Neural progenitor cell (in vitro differentiated cells): ENCODE measurements around the gene KLHL35. TPM values are rescaled to one million over a fixed set of nuclear protein-coding genes. Genes with fewer than 3 reads are reported as not detected.

ENCODE experiments used
- DNase-seq: peaks from one replicate; pipeline ENCODE4 v3.0.0-alpha.2; 2016; ENCODE audit warnings: low spot score
- H2AFZ ChIP-seq: fragments of 200-600 bp; sonication (generic); replicated peaks from 2 replicates; pipeline ENCODE4 v1.6.1; 2016; ENCODE audit warnings: antibody characterized with exemption
- H3F3A ChIP-seq: fragments of 200-600 bp; sonication (generic); 2 replicates; pipeline ENCODE4 v1.6.1; 2016; ENCODE audit warnings: antibody characterized with exemption, low read depth
- H3K27ac ChIP-seq: fragments of 200-600 bp; sonication (generic); 2 replicates; pipeline ENCODE4 v1.5.1; 2016; ENCODE audit warnings: mild to moderate bottlenecking
- H3K27me3 ChIP-seq: fragments of 200-600 bp; sonication (generic); 2 replicates; pipeline ENCODE4 v1.6.1; 2016; ENCODE audit warnings: mild to moderate bottlenecking, moderate library complexity
- H3K36me3 ChIP-seq: fragments of 200-600 bp; sonication (generic); 2 replicates; pipeline ENCODE4 v1.5.1; 2016
- H3K4me1 ChIP-seq: fragments of 200-600 bp; sonication (generic); 2 replicates; pipeline ENCODE4 v1.6.1; 2016; ENCODE audit warnings: mixed run types
- H3K4me2 ChIP-seq: fragments of 200-600 bp; sonication (generic); 2 replicates; pipeline ENCODE4 v1.6.1; 2016
- H3K4me3 ChIP-seq: fragments of 200-600 bp; sonication (generic); 2 replicates; pipeline ENCODE4 v1.5.1; 2016
- H3K79me2 ChIP-seq: fragments of 200-600 bp; sonication (generic); 2 replicates; pipeline ENCODE4 v1.6.1; 2016; ENCODE audit warnings: low read depth
- H3K9ac ChIP-seq: fragments of 200-600 bp; sonication (generic); 2 replicates; pipeline ENCODE4 v1.6.1; 2016
- H3K9me3 ChIP-seq: fragments of 200-600 bp; sonication (generic); 2 replicates; pipeline ENCODE4 v1.5.1; 2016; ENCODE audit warnings: low read depth
- H4K20me1 ChIP-seq: fragments of 200-600 bp; sonication (generic); 2 replicates; pipeline ENCODE4 v1.6.1; 2016; ENCODE audit warnings: low read depth
- H3K27ac Mint-ChIP-seq: 3 replicates; pipeline ENCODE4 v1.8.0; 2021; ENCODE audit warnings: mixed read lengths
- H3K27me3 Mint-ChIP-seq: 2 replicates; pipeline ENCODE4 v1.8.0; 2022; ENCODE audit warnings: low read depth, mild to moderate bottlenecking, inconsistent platforms, moderate library complexity, mixed read lengths; ENCODE audit not compliant: insufficient read depth
- H3K36me3 Mint-ChIP-seq: 3 replicates; pipeline ENCODE4 v1.8.0; 2021; ENCODE audit warnings: mixed read lengths
- H3K4me1 Mint-ChIP-seq: 3 replicates; pipeline ENCODE4 v1.8.0; 2021; ENCODE audit warnings: mixed read lengths
- H3K4me3 Mint-ChIP-seq: 3 replicates; pipeline ENCODE4 v1.8.0; 2021; ENCODE audit warnings: mild to moderate bottlenecking, moderate library complexity, mixed read lengths
- H3K9me3 Mint-ChIP-seq: 3 replicates; pipeline ENCODE4 v1.8.0; 2020; ENCODE audit warnings: mixed read lengths
- CTCF ChIP-seq: fragments of 200-600 bp; sonication (generic); IDR thresholded peaks from 2 replicates; pipeline ENCODE4 v1.5.1; 2017; ENCODE audit warnings: antibody characterized with exemption, mild to moderate bottlenecking
- EZH2 ChIP-seq: fragments of 200-600 bp; sonication (generic); IDR thresholded peaks from 2 replicates; pipeline ENCODE4 v1.6.1; 2017; ENCODE audit warnings: antibody characterized with exemption, mild to moderate bottlenecking, moderate library complexity
- EZH2phosphoT487 ChIP-seq: fragments of 200-600 bp; sonication (generic); IDR thresholded peaks from 2 replicates; pipeline ENCODE4 v1.6.1; 2017; ENCODE audit warnings: antibody characterized with exemption
- total RNA-seq: library from RNA; depleted of rRNA; stranded (reverse); fragments of >200 nt; gene quantifications from 2 replicates; pipeline ENCODE4 v1.2.3, GENCODE V29; 2015; ENCODE audit warnings: low replicate concordance

The KLHL35 gene
- total RNA-seq, 1 donor from 2014 or later: 1.2 TPM

- H3K36me3 ChIP-seq: no peaks in the 10 kb centered on the region
- H3K27me3 ChIP-seq: no peaks in the 10 kb centered on the region
- H3F3A ChIP-seq: peaks cover 18% of the 10 kb centered on the region
- H3K4me1 ChIP-seq: peaks cover 17% of the 10 kb centered on the region
- no peak for DNase-seq
- H3K9me3 ChIP-seq: no peaks in the 10 kb centered on the region
- H3K36me3 Mint-ChIP-seq: no peaks in the 10 kb centered on the region
- H3K4me3 ChIP-seq: no peak overlapping the region
- H2AFZ ChIP-seq: no peak overlapping the region
- no peak overlapping the region for H3K4me2 ChIP-seq
- peaks cover 19% of the 10 kb centered on the region for H3K4me1 Mint-ChIP-seq
- no peaks in the 10 kb centered on the region for H4K20me1 ChIP-seq
- H3K9ac ChIP-seq: no peak overlapping the region
- no peaks in the 10 kb centered on the region for H3K9me3 Mint-ChIP-seq
- H3K27ac ChIP-seq: no peak overlapping the region
- no peaks in the 10 kb centered on the region for H3K79me2 ChIP-seq
- H3K27me3 Mint-ChIP-seq: peaks cover under 1% of the 10 kb centered on the region
- no peak overlapping the region for H3K27ac Mint-ChIP-seq
- TF ChIP-seq CTCF: no peak
- TF ChIP-seq EZH2: no peak
- no peak for TF ChIP-seq EZH2phosphoT487
- no peak overlapping the region for H3K4me3 Mint-ChIP-seq
These were observed 22.0 kb upstream of the KLHL35 start for GRCh38 chr11:75454987-75455386.

- no peaks in the 10 kb centered on the region for H4K20me1 ChIP-seq
- H3K36me3 Mint-ChIP-seq: no peaks in the 10 kb centered on the region
- no peak overlapping the region for H3K9ac ChIP-seq
- no peaks in the 10 kb centered on the region for H3K79me2 ChIP-seq
- peaks cover 19% of the 10 kb centered on the region for H3K4me1 Mint-ChIP-seq
- no peak overlapping the region for H3K4me3 ChIP-seq
- H3K27ac ChIP-seq: no peak overlapping the region
- no peak overlapping the region for H3K4me2 ChIP-seq
- H3K9me3 ChIP-seq: no peaks in the 10 kb centered on the region
- no peaks in the 10 kb centered on the region for H3K27me3 ChIP-seq
- DNase-seq: no peak
- no peak for TF ChIP-seq EZH2phosphoT487
- TF ChIP-seq EZH2: no peak
- TF ChIP-seq CTCF: no peak
- no peak overlapping the region for H3K4me3 Mint-ChIP-seq
- H3K9me3 Mint-ChIP-seq: no peaks in the 10 kb centered on the region
- no peaks in the 10 kb centered on the region for H3K27me3 Mint-ChIP-seq
- H3K27ac Mint-ChIP-seq: no peak overlapping the region
- peaks cover 18% of the 10 kb centered on the region for H3F3A ChIP-seq
- no peak overlapping the region for H2AFZ ChIP-seq
- H3K36me3 ChIP-seq: no peaks in the 10 kb centered on the region
- peaks cover 17% of the 10 kb centered on the region for H3K4me1 ChIP-seq
These were observed 21.1 kb upstream of the KLHL35 start for GRCh38 chr11:75453916-75454655.

- no peak overlapping the region for H3K4me3 Mint-ChIP-seq
- no peaks in the 10 kb centered on the region for H3K9me3 ChIP-seq
- H3K9me3 Mint-ChIP-seq: no peaks in the 10 kb centered on the region
- H3F3A ChIP-seq: peaks cover 18% of the 10 kb centered on the region
- H3K27ac ChIP-seq: no peak overlapping the region
- no peaks in the 10 kb centered on the region for H3K36me3 ChIP-seq
- no peaks in the 10 kb centered on the region for H3K79me2 ChIP-seq
- no peak overlapping the region for H2AFZ ChIP-seq
- no peak overlapping the region for H3K4me3 ChIP-seq
- no peaks in the 10 kb centered on the region for H3K27me3 Mint-ChIP-seq
- peaks cover 17% of the 10 kb centered on the region for H3K4me1 ChIP-seq
- H3K9ac ChIP-seq: no peak overlapping the region
- H3K27ac Mint-ChIP-seq: peak overlapping the region; percentile 33
- TF ChIP-seq EZH2: no peak
- peak; percentile 92 for TF ChIP-seq CTCF
- H3K27me3 ChIP-seq: no peaks in the 10 kb centered on the region
- peaks cover 22% of the 10 kb centered on the region for H3K4me1 Mint-ChIP-seq
- no peaks in the 10 kb centered on the region for H4K20me1 ChIP-seq
- H3K36me3 Mint-ChIP-seq: no peaks in the 10 kb centered on the region
- DNase-seq: peak; percentile 73
- no peak overlapping the region for H3K4me2 ChIP-seq
These were observed 18.1 kb upstream of the KLHL35 start for GRCh38 chr11:75450826-75451821.
